PFSK-1 (cell line): ENCODE measurements around the gene DMGDH.

Experiments used
- POLR2AphosphoS5 ChIP-seq: IDR thresholded peaks from 2 replicates; pipeline ENCODE4 v1.6.1; 2012; ENCODE audit warnings: low read depth, mild to moderate bottlenecking, control low read depth, low read length, moderate library complexity
- TAF1 ChIP-seq: IDR thresholded peaks from 2 replicates; pipeline ENCODE4 v1.6.1; 2012; ENCODE audit warnings: low read length, control low read depth, borderline replicate concordance; ENCODE audit not compliant: insufficient read depth

- TF ChIP-seq TAF1 (no peak), POLR2AphosphoS5 (no peak)
Observed at GRCh38 chr5:78974011-78974410, 95.5 kb downstream of the DMGDH start.
